Hematopoietic multipotent progenitor cell treated with erythropoietin and hydrocortisone succinate and interleukin-3 and kit ligand, for 17 days (in vitro differentiated cells): ENCODE measurements around the gene MT1HL1.
"Not testable (repeated sequence)": the region's sequence is repeated elsewhere in the genome, so short reads cannot be mapped to it uniquely, and the experiment has no call there.

Experiments
- DNase-seq: peaks from one replicate; pipeline ENCODE4 v3.0.0-alpha.2; 2015; ENCODE audit warnings: low spot score

The MT1HL1 gene

DNA sequence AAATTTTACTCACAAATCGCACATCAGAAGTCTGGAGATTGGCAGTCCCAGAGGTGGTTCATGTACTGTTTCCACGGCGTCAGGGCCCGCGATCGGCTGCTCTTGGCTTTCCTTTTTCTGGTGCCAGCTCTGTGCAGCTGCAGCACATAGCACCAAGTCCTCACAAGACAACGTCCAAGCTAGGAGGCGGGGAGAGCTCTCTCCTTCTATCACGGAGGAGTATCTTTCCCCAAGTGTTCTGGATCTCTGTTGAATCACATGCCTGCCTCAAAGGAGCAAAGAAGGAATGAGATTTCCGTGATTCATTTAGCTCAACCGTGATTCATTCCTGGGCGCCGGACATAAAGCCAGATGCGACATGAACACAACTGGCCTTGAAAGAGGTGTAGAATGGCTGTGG is 25.5 kb downstream of the MT1HL1 start:
- DNase-seq = no peak

DNA sequence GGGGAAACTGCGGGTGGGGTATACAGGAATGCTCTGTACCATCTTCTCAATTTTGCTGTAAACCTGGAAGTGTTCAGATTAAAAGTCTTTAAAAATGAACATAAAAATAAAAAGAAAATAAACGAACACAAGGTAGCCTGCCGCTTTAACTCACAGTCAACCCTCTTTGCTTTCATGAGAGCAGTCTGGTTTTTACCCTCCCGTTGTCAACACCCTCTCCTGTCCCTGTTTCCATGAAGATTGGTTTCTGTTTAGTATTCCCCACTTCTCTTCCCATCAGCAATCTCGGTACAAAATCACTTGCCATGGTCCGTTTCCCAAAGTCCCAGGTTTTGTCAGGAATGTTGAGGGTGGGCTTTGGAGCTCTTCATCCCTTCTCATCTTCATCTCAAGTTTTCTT is 28.8 kb downstream of the MT1HL1 start:
- DNase-seq = no peak

DNA sequence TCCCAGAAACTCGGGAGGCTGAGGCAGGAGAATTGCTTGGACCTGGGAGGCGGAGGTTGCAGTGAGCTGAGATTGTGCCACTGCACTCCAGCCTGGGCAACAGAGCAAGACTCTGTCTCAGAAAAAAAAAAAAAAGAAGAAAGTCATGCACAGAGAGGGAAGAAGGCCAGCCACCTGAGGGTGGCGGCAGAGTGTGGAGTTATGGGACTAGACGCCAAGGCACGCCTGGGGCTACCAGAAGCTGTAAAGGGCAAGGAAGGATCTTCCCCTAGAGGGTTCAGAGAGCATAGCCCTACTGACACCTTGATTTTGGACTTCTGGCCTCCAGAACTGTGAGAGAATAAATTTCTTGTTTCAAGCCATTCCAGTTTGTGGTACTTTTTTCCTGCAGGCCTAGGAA is 30.2 kb downstream of the MT1HL1 start:
- not testable (repeated sequence) for DNase-seq

DNA sequence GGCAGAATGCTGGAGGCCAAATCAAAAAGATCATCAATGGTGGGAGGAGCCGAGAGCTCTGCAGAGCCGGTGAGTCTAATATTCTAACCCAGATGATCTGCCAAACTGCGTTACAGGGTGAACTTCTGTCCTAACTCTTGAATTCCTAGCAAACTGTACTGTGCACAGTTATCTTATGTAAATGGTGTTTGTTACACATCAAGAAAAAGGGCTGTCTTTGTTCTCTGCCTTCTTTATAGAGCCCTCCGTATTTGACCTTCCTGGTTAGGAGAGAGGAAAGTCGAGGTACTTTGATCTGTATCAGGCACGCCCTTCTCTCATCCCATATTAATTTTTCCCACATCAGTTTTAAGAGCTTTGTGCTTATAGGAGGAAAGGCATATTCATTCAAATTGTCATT is 37.6 kb downstream of the MT1HL1 start:
- no peak for DNase-seq

DNA sequence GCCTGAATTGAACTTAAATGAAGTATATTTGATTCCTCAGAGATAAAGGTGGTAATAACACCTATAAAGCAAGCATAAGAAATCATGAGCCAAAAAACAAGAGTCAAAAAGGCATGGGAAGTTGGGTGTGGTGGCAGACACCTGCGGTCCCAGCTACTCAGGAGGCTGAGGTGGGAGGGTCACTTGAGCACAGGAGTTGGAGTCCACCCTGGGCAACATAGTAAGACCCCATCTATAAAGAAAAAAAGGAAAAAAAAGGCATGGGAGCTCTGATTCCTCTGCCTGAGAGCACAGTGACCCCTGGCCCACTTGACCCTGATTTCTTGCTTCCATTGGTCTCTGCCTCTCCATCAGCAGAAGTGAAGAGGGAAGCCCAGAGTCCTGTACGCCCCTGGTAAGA is 40.3 kb downstream of the MT1HL1 start:
- DNase-seq = no peak

DNA sequence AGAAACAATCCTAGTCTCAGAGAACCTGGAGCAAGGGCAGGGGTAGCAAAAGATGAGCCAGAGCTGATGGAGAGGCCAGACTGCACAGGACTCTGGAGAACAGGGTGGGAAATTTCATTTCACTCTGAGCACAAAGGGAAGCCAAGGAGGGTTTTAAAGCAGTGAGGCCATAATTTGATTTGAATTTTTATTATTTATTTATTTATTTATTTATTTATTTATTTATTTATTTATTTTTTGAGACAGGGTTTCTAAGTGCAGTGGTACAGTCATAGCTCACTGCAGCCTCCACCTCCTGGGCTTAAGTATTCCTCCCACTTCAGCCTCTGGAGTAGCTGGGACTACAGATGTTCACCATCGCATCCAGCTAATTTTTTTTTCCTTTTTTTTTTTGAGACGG is 45.1 kb downstream of the MT1HL1 start:
- DNase-seq = no peak

DNA sequence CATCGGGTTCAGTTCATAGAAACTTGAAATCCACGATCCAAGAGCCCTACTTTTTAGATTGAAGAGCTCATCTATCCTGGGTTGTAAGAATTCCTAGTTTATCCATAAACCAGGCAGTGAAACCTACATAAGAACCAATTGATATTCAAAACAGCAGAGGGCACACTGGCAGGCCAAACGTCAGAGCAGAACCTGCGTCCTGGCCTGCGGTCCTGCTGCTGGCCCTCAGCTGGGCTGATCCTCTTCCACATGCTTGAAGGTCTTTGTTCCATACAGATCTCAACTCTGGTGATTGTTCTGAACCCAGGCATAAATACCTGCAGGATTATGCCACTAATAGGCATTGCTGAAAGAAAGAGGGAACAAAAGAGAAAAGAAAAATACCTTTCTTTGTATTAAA is 47.0 kb downstream of the MT1HL1 start:
- DNase-seq = no peak
